Kidney (tissue), 14 donors: ENCODE measurements around the gene AP1AR. TPM values are rescaled to one million over a fixed set of nuclear protein-coding genes. Genes with fewer than 3 reads are reported as not detected.

Experiments used
- DNase-seq, 5 donors: peaks; one replicate each; pipeline ENCODE4 v3.0.0-alpha.2; 2013 to 2020
- FAIRE-seq: peaks from 2 replicates; lab custom pipeline; 2012; peaks lifted over from hg19 to GRCh38; lab: Jason Lieb, UNC
- H3K27ac ChIP-seq, 2 donors: one replicate each; pipeline ENCODE4 v1.7.0; 2013; ENCODE audit warnings: low read depth in 2 of 2, low read length in 2 of 2, inconsistent platforms in 1 of 2
- H3K27me3 ChIP-seq: one replicate; pipeline ENCODE4 v1.7.1; 2013; ENCODE audit warnings: low read length, inconsistent platforms; ENCODE audit not compliant: control insufficient read depth, insufficient read depth
- H3K36me3 ChIP-seq, 3 donors: one replicate each; pipeline versions ENCODE4 v1.7.0 to v1.7.1; 2013; ENCODE audit warnings: low read length in 3 of 3, control low read depth in 1 of 3, inconsistent platforms in 1 of 3; ENCODE audit not compliant: insufficient read depth in 3 of 3, control insufficient read depth in 2 of 3
- H3K4me1 ChIP-seq, 3 donors: one replicate each; pipeline versions ENCODE4 v1.7.0 to v1.7.1; 2013; ENCODE audit warnings: low read length in 3 of 3, inconsistent platforms in 1 of 3, low read depth in 1 of 3; ENCODE audit not compliant: control insufficient read depth in 2 of 3, insufficient read depth in 2 of 3
- H3K4me3 ChIP-seq, 3 donors: one replicate each; pipeline versions ENCODE4 v1.7.0 to v1.8.1; 2013; ENCODE audit warnings: low read length in 3 of 3, control low read depth in 1 of 3, inconsistent platforms in 1 of 3
- H3K9ac ChIP-seq, 3 donors: one replicate each; pipeline versions ENCODE4 v1.7.0 to v1.7.1; 2013; ENCODE audit warnings: low read length in 3 of 3, control low read depth in 1 of 3, inconsistent platforms in 1 of 3
- H3K9me3 ChIP-seq, 3 donors: one replicate each; pipeline versions ENCODE4 v1.7.0 to v1.7.1; 2013; ENCODE audit warnings: low read length in 3 of 3, control low read depth in 1 of 3, inconsistent platforms in 1 of 3; ENCODE audit not compliant: control insufficient read depth in 2 of 3, insufficient read depth in 1 of 3
- CTCF ChIP-seq: IDR thresholded peaks from 3 replicates; pipeline ENCODE4 v1.5.1; 2012; ENCODE audit warnings: mild to moderate bottlenecking, moderate library complexity, borderline replicate concordance; ENCODE audit not compliant: insufficient read depth; ENCODE audit errors: extremely low read depth
- intact Hi-C: fragments of 100-400 bp; cut with DNase I; formaldehyde crosslinking; loops from one replicate; pipeline ENCODE4 v1.11.1; 2022
- polyA plus RNA-seq: library from polyadenylated mRNA; stranded (reverse); fragments of 350-450 nt; fragmentation: Illumina TruSeq; extraction: RNeasy Lipid Tissue Mini Kit (QIAGEN cat#74804); gene quantifications from one replicate; pipeline ENCODE4 v1.2.3, GENCODE V29; 2014; ENCODE audit warnings: low read depth, low replicate concordance; ENCODE audit not compliant: insufficient read depth
- total RNA-seq: library from RNA; stranded (reverse); fragmentation: NEBNext Ultra II Directional; extraction: Animal tissue kit (Norgen Biotek cat#: 25700); gene quantifications from one replicate; pipeline ENCODE4 v1.2.1, GENCODE V29; 2021
- donor health status: control.
- donor health status: control.
- donor health status: control.
- donor health status: control.
- donor health status: control.
- donor health status: DM: yes; HTN: yes; CAD: no.
- donor health status: Normal renal cell carcinoma (clear cell type).

AP1AR gene
- total and polyA plus RNA-seq, 2 donors from 2014 or later: 8.7 to 20.3 TPM

DNA sequence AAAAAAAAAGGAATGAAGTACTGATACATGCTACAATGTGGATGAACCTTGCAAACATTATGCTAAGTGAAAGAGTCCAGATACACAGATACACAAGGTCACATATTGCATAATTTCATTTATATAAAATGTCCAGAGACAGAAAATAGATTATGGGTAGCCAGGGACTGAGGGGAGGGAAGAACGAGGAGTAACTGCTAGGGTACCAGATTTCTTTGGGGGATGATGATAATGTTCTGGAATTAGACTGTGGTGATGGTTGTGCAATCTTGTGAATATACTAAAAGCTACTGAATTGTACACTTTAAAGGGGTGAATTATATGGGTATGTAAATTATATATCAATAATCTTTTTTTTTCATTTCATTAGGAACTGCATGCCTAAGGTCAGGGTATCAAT, 20.8 kb upstream of the AP1AR start:
- FAIRE-seq: no peak
- Histone ChIP-seq H3K9me3 (no peaks in the 10 kb centered on the region), H3K9ac (no peak overlapping the region), H3K27ac (no peak overlapping the region), H3K4me1 (no peaks in the 10 kb centered on the region), H3K27me3 (no peaks in the 10 kb centered on the region), H3K4me3 (no peak overlapping the region), H3K36me3 (no peaks in the 10 kb centered on the region)
- intact Hi-C loops: no loop called here
- DNase-seq: no peak
- TF ChIP-seq CTCF: no peak

GRCh38 chr4:112213091-112213490, 18.5 kb upstream of the AP1AR start:
- Histone ChIP-seq H3K4me1 (no peaks in the 10 kb centered on the region), H3K4me3 (no peak overlapping the region), H3K9ac (no peak overlapping the region), H3K27ac (no peak overlapping the region), H3K36me3 (no peaks in the 10 kb centered on the region), H3K9me3 (no peaks in the 10 kb centered on the region), H3K27me3 (no peaks in the 10 kb centered on the region)
- intact Hi-C loops: no loop called here
- FAIRE-seq (no peak), DNase-seq (no peak)
- no peak for TF ChIP-seq CTCF

DNA sequence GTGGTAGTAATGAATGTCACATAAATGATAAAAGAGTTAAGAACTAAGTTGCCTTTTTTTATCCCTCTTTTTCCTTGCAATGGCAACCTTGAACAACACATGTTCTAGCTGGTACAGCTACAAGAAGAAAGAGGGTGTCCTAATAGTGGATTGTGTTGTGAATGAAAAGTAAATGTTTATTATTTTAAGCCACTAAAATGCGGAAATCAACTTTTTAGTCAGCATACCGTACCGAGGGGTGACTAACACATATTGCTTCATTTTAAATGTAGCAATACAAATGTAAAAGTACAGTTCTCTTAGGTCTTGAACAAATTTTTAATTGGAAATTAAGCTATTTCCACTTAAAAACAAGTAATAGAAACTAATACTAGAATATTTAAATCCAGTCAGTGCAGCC, 17.7 kb upstream of the AP1AR start:
- Histone ChIP-seq H3K27me3 (no peaks in the 10 kb centered on the region), H3K36me3 (no peaks in the 10 kb centered on the region), H3K4me3 (no peak overlapping the region), H3K9me3 (no peaks in the 10 kb centered on the region), H3K9ac (no peak overlapping the region), H3K4me1 (no peaks in the 10 kb centered on the region), H3K27ac (no peak overlapping the region)
- TF ChIP-seq CTCF: no peak
- FAIRE-seq (no peak), DNase-seq (no peak)
- intact Hi-C loops: no loop called here
